Cerebellar nuclear complex (tissue), 1 donor: ENCODE results near the gene BFSP1.

Experiments used
- DNase-seq, 2 experiments: peaks; one replicate each; lab custom pipeline; 2025; lab: John Stamatoyannopoulos, UW

BFSP1 gene

DNA sequence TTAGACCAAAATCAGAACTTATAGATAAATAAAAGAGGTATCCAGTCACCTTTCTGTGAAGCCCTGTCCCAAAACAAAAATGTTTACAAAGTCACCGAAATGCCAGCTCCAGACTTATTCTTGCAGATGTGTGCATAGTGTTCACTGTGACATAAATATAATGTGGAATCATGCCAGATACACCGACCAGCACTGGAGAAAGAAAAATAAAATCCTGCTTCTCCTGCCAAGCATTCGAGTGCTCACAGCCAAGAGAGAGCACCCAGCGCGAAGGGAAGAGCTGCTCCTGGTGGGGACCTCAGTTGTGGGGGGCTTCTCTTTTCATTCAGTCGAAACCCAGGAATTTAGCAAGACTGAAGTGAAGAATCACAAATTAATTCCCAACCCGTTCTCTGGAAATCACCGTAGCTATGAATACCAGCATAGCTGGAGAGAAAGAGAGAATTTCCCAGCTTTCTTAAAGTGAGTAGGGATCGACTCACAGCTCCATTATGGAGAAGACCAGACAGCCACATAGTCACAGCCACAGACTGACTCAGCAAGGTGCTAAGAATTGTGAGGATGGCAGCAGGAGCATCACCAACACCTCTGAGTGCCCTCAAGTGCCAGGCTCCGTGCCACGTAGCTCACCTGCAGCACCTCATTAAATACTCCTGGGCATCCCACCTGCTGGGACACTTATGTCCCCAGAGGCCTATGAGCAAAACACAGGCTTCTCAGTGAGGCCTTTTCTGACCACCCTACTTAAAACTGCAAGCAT, 33.2 kb downstream of the BFSP1 start:
- no peak for DNase-seq

DNA sequence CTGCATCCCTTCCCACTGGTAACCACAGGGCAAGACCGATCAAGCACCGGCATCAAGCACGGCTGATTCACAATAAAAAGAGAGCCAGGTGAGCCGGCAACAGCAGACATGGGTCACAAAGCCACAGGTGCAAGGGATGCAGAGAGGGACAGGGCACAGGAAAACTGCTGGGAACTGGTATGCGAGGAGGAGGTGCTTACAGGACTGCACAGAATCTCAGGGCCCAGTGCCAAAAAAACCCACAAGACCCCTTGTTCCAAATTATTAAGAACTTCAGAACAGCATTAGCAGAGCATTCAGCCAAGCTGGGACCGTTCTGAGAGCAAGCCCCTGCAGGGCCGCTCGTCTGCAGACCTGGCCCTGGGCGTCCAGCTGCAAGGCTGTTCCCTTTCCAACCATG, 35.4 kb downstream of the BFSP1 start:
- no peak for DNase-seq

DNA sequence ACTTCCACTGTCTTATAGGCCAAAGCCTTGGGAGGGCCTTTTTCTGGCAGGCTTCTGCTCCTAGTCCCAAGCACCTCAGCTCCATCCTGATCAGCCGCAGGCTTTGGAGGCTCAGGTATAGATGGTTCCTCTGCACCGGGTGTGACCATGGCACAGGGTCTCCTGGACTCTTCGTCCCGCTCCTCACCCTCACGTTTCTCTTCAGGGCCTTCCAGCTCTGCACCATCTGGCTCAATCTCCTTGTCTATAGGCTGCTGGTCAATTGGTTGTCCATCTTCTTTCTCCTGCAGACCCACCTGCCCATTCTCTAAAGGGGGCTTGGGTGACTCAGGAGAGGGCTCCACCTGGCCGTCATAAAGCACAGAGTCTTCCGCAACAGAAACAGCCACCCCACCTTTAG, 37.0 kb downstream of the BFSP1 start:
- no peak for DNase-seq

DNA sequence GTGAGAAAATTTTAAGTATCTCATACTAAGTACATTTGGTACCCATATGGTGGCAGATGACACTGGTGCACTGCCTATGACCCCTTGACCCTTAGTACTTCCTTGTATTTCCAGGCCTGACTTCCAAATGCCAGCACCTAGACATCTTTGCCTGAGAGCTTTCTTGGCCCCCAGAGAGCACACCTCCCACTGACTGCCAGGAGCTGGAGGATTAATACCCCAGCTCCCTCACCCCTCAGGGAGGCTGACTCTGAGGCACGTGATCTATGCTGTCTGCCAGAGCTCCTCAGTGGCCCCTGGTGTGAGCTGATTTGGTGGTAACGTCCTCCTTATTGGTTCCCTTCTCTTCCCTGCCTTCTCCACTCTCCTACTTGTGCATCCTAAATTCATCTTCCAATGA, 38.0 kb downstream of the BFSP1 start:
- DNase-seq = no peak

DNA sequence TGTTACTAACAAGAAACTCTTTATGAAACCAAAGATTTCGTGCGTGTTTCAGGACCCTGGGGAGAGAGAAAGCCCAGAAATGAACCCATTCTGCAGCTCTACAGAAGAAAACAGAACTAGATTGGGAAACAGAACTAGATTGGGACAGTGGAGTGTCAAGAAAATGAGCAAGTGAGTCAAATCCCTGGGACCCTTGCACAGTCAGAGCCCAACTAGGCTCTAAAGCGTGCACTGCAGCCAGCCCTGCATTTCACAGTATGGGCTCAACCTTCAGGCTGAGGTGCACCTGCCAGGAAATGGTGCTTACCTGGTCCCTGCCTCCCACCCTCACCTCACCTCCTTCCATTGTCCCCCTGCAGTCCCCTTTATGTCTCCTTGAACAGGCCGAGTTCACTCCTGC, 39.7 kb downstream of the BFSP1 start:
- no peak for DNase-seq

DNA sequence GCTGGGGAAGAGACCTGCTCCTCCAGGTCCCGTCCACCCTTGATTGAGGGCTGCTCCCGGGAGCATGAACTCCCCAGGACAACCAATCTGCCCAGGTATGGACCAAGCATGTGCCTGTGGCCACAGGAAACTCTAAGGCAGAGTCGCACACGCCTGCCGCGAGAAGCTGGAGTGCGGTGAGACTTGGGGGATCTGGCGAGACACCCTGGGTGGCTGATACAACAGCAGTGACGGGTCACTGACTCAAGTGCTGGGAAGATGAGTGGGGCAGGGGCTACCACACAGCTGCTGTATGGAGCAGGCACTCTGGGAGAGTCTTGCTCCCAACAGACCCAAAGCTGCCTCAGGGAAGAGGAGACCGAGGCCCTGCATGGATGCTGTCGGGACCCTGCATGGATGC, 40.1 kb downstream of the BFSP1 start:
- DNase-seq = no peak

DNA sequence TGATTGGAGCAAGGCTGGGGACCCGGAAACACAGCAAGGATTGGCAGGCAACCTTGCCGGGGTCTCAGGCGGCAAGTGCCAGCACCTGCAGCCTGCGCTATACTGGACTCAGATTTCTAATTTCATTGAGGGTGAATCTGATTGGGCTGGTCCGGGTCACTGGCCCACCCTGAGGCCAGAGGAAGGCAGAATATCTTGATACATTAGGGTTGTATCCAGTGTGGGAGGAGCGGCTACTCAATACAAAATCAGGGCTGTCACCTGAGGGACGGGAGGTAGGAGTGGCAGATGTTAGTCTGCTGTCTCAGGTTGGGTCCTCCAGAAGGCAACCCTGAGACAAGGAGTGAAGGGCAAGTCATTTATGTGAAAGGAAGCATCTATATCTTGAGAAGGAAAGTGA, 40.7 kb downstream of the BFSP1 start:
- DNase-seq = no peak

DNA sequence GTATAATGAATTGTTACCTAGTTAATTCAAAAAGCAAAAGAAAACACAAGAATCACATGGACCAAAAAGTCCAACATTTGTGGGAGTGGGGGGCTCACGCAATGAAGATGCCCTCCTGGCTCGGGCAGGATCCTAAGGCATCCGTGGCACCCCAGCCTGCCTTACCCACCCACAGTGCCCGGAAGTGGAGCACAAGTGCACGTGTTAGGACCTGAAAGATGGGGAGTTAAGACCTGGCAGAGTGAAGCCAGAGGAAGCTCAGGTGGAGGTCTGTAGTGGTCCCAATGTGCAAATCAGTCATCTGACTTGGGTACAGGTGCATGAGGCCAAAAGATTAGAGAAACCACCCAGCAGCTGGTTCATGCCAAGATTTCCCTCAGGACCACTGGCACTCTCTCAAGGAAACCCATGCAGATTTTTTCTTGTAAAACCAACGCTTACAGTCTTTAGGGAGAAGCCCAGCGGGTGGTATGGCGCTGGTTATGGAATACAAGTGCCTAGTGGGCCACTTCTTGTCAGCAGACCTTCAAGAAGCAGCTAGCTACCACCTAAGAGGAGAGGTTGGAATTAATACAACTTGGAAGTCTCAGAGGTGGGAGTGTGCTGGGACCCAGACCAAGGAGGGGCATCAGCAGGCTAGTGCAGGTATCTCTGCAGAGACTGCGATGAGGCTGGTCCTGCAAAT, 42.1 kb downstream of the BFSP1 start:
- no peak for DNase-seq

DNA sequence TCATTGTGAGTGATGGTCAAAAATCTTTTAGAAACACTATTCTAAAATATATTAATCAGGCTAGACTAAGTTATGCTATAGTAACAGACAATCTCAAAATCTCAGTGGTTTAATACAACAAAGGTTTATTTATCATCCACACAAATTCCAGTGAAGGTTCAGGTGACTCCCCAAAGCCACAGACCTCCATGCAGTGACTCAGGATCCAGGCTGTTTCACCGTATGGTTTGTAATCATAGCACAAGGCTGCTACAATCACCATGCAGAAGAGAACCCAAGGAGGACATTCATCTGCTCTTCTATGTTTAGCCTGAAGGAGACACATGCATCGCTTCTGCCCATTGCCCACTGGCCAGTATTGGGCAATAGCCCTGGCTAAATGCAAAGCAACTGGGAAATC, 46.2 kb downstream of the BFSP1 start:
- no peak for DNase-seq

DNA sequence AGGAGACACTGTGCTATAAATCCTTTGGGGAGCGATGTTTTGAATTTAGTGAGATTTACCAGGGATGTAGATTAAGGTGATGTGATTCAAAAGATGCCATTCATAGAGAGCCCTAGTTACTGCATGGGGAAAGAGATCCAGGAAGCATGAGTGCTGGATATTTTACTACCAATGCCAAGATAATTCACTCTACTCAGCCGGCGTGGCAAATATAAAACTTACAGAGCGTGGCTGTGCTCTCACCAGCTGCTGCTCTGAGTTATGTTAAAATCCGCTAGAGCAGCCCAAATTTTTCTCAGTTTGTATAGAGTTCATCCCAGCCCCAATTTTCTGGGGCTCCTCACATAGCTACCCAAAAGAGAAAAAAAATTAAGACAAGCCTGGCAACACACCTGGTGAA, 48.6 kb downstream of the BFSP1 start:
- no peak for DNase-seq

DNA sequence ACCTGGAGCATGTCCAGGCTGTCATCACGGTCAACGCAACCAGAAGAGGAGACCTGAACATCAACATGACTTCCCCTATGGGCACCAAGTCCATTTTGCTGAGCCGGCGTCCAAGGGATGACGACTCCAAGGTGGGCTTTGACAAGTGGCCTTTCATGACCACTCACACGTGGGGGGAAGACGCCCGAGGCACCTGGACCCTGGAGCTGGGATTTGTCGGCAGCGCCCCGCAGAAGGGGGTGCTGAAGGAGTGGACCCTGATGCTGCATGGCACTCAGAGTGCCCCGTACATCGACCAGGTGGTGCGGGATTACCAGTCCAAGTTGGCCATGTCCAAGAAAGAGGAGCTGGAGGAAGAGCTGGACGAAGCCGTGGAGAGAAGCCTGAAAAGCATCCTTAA, 49.5 kb downstream of the BFSP1 start:
- no peak for DNase-seq

DNA sequence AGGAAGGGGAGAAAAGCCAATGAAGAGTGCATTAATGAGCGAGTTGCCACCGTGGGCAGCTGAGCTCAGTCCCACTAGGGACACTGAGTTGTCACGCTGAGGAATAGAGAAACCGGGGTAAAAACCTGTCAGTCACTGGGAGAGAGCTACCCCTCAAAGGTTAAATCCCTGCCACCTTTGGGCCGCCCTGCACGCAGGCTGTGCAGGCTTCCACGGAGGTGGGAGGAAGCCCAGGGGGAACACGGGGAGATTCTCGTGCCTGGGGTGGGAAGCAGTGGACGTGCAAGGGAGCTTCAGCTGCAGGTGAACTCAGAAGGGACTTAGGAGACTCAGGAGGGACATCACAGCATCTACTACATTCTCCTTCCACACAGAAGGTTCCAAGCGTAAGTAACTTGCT, 50.5 kb downstream of the BFSP1 start:
- no peak for DNase-seq

DNA sequence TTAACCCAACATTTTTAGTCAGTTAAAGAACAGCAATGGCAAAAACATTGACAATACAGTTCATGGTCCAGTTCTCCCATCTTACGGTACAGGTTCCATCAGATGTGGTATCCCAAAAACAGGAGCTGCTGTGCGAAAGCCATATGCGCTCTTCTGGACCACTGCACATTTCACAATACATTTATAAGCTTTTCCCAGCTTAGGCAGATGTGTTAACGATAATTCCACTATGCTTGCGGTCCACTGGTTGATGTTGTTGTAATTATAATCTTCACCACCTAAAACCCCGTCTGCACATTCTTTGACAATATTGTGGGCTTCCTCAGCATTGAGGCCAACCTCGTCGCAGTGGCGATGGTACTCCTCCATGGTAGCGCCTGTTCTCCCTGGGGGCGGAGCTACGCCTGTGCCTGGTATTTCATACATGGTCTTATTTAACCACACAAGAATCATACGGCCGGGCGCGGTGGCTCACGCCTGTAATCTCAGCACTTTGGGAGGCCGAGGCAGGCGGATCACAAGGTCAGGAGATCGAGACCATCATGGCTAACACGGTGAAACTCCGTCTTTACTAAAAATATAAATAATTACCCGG, 52.0 kb downstream of the BFSP1 start:
- no peak for DNase-seq

DNA sequence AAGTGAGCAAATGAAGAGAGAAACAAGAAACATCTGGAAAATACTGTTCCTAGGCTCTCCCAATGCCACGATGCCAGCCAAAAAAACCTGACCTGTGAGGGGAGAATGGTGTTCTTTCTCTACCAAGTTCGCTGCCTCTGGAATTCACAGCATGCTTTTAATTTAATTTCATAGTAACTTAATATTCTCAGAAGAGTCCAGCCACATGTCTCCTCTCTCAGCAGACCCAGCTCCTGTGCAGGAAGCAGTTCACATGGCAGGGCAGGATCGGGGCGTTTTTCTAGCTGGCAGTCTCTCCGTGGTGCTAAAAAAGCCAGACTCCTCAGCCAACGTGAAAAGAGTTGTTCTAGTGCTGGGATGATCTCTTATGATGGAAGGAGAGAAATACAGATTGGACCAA, 57.5 kb downstream of the BFSP1 start:
- no peak for DNase-seq

DNA sequence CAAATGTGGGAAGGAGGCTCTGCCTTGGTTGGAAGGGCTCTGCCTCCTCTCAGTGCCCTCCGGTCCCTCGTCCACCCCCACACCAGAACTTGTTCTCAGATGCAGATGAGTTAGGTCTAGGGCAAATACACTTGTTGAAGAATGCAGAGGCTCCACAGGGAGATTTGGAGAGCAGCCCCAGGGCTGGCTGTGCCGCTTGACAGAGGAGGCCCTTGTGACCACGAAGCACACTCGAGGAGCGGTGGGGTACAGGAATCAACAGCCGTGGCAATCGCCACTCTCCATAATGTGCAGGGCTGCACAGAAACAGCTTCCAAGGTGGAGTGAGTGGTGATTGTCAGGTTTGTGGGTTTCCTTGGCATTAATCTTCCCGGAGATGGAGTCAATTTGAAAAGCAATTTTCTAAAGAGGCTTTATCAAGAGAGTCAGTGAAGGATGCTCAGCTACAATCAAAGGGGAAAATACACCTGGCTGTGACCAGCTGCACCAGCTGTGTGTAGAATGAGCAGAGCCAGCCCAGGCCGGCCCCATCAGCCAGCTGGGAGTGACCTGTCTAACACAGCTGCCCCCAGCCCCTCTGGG, 59.5 kb downstream of the BFSP1 start:
- DNase-seq = no peak

DNA sequence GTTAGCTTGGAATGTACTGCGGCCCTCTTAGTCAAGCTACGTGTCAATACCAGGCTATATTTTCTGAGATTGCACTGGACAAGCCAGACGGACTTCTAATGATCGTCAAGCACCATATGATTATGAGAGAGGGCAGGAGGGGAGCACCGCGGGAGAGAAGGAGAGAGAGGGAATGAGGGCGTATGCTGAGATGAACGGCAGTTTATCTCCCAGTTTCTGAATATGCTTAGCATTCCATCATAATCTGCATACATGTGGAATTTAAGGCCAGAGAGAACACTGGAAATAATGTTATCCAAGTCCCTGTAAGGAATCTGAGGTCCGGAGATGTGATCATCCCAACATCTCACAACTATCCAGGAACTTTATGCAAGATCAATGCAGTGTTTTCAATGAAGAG, 60.2 kb downstream of the BFSP1 start:
- DNase-seq = no peak

DNA sequence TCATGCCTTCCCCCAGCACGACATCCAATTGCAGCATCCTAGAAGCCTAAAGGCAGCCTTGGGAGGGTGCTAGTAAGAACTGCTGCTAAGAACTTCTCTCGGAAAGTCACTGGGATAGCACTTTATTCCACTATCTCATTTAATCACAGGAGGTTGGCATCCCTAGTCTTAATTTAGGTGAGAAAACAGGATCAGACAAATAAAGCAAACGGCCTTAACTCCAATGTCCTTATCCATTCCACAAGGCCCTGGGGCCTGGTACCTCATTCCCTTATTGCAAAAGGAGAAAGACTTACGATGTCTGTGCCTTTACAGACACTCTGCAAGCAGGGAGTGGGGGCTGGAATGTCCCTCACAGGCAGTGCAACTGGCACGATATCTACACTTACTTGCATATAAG, 60.7 kb downstream of the BFSP1 start:
- DNase-seq = no peak

DNA sequence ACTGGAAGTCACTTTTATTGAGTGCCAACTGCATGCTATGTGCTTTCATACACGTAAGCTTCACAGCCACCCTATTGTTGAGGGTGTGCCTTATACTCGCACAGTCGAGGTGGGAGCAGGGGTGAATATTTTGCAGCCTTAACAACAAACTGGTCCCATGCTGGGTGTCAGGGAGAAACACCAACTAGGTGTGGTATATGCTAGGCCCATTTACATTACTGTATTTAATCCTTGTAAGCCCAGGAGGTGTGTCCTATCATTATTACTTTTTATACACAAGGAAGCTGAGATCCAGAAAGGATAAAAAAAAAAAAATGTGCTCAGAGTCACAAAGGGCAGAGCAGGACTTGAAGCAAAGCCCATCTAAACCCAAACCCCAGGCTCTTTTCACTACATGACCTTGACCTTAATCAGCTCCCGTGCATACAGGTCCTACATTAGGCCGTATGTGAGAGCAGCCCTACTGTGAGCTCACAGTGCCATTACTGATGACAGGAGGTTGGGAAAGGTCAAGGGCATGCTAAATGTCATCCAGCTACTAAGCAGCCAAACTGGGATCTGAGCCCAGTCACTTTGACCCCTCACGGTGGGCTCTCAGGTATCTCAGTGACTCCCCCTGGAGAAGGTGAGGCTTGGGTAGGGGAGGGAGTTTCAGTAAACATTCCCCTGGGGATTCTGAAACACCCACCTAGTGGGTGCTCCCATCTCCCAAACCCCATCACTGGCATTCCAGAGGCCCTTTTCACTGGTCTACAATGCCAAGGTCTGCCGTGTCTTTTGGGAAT, 61.7 kb downstream of the BFSP1 start:
- no peak for DNase-seq

DNA sequence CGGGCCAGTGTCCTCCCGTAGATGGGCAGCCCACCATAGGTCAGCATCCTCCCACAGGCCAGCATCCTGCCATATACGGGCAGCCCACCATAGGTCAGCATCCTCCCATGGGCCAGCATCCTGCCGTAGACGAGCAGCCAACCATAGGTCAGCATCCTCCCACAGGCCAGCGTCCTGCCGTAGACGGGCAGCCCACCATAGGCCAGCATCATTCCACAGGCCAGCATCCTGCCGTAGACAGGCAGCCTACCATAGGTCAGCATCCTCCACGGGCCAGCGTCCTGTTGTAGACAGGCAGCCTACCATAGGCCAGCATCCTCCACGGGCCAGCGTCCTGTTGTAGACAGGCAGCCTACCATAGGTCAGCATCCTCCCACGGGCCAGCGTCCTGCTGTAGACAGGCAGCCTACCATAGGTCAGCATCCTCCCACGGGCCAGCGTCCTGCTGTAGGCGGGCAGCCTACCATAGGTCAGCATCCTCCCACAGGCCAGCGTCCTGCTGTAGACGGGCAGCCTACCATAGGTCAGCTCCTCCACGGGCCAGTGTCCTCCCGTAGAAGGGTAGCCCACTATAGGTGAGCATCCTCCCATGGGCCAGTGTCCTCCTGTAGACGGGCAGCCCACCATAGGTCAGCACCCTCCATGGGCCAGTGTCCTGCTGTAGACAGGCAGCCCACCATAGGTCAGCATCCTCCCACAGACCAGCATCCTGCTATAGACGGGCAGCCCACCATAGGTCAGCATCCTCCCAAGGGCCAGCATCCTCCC, 62.9 kb downstream of the BFSP1 start:
- no peak for DNase-seq

DNA sequence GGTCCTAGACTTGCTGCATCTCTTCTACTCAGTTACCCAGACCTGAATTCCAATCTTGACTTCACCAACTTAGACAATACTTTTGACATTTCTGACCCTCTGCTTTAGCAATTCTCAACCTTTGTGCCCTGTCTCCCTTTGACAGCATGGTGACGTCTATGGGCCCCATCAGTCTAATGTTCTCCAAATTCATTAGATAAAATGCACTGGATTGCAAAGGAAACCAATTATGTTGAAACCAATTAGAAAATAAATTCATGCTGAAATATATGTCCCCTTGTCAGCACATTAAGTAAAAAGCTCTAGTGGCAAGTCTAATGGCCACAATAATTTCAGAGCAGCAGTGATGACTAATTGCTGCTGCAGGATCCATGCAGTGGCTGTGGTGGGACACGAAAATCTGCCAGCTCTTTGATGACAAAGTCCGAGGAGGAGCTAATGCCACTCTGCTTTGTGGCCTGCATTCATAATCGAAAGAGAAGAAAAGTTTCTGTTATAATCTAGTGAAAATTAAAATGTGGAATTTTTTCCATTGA, 64.0 kb downstream of the BFSP1 start:
- no peak for DNase-seq

DNA sequence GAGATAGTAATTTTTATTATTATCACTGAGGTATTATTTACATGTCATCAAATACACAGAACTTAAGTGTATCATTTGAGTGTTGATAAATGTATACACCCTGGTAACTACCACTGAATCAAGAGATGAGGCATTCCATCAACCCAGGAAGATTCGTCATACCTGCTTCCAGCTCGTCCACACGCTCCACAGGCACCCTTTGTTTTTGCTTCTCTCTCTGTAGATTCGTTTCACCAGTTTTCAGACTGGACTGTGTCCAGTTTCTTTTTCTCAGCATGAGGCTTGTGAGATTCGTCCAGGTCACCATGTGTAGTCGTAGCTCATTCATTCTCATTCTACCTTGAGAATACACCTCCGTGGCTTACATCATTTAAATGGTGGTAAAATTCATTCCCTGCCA, 64.5 kb downstream of the BFSP1 start:
- no peak for DNase-seq
